NOMO-1 treated with dmso at 0.1 percent for 144 hours (cell line): ENCODE data around the gene KCNK17.

Experiments
- DNase-seq: peaks from one replicate; lab custom pipeline; 2025; ENCODE audit not compliant: unreplicated experiment; lab: John Stamatoyannopoulos, UW

KCNK17 gene

GRCh38 chr6:39302669-39303424 lies 11.4 kb downstream of the KCNK17 start:
- DNase-seq: peak; percentile 69

GRCh38 chr6:39302011-39302410 lies 12.2 kb downstream of the KCNK17 start:
- DNase-seq: no peak

DNA sequence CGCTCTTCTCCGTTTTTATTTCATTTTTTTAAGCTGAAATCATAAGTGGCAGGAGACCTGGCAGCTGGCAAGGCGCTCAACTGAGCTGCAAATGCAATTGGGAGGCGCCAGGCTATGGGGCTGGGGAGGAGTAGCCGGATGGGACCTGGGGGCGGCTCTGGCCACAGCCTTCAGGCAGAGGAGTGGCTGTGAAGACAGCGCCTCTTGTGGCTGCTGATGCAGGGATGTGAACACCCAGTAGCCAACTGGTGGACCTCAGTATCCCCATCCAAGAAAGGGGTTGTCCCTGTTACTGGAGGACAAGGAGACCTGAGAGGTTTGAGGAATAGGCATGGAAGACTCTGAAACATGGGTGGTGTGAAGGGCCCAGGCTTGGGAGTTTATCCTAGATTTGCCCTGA lies 12.6 kb downstream of the KCNK17 start:
- DNase-seq: no peak

GRCh38 chr6:39300739-39301138 lies 13.5 kb downstream of the KCNK17 start:
- DNase-seq: no peak

GRCh38 chr6:39298061-39298460 lies 16.2 kb downstream of the KCNK17 start:
- DNase-seq: no peak

GRCh38 chr6:39296745-39297640 lies 17.2 kb downstream of the KCNK17 start:
- no peak for DNase-seq

- no peak for DNase-seq
Measured at GRCh38 chr6:39295611-39296011, 18.6 kb downstream of the KCNK17 start.

- no peak for DNase-seq
Measured at GRCh38 chr6:39294899-39295298, 19.3 kb downstream of the KCNK17 start.

- no peak for DNase-seq
Measured at GRCh38 chr6:39294133-39294532, 20.1 kb downstream of the KCNK17 start.

- DNase-seq: no peak
Measured at GRCh38 chr6:39292637-39293036, 21.6 kb downstream of the KCNK17 start.

DNA sequence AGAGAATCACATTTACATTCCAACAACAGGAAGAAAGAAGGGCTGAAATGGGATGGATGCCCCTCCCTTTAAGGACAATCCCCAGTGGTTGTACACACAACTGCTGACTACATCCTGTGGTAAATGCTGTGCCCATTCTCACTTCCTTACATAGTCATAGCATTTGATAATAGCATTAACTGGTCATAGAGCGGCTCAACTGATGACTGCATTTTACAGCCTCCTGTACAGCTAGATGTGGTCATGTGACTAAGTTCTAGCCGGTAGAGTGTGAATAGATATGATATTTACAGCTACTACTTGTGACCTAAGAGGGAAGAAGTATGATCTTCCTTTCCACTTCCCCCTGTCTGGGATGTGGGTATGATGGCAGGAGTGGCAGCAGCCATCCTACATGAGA lies 24.7 kb downstream of the KCNK17 start:
- no peak for DNase-seq

GRCh38 chr6:39287601-39288000 lies 26.6 kb downstream of the KCNK17 start:
- DNase-seq: no peak

DNA sequence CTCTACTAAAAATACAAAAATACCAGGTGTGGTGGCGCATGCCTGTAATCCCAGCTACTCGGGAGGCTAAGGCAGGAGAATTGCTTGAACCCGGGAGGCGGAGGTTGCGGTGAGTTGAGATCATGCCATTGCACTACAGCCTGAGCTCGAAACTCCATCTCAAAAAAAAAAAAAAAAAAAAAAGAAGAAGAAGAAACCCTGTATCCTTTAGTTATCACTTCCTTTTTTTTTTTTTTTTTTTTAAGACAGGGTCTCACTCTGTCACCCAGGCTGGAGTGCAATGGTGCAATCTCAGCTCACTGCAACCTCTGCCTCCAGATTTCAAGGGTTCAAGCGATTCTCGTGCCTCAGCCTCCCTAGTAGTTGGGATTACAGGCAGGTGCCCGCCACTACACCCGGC lies 27.6 kb downstream of the KCNK17 start:
- DNase-seq: peak; percentile 37

DNA sequence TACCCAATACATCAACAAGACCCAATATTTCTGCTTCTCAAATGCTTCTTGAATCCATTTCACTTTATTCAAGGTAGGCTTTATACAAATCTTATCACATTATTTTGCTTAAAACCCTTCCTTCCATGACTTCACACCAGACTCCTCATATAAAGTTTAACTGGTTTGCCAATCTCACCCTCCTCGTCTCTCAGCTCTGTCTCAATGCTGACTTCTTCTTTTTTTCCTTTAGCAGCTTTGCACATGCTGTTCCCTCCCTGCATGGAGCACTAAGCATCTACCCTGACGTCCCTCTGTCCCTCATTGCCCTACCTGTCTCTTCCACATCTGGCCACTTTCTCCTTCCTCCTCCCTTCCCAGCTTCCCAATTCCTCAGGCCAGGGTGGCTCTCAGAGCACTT lies 31.4 kb downstream of the KCNK17 start:
- DNase-seq: peak; percentile 39

DNA sequence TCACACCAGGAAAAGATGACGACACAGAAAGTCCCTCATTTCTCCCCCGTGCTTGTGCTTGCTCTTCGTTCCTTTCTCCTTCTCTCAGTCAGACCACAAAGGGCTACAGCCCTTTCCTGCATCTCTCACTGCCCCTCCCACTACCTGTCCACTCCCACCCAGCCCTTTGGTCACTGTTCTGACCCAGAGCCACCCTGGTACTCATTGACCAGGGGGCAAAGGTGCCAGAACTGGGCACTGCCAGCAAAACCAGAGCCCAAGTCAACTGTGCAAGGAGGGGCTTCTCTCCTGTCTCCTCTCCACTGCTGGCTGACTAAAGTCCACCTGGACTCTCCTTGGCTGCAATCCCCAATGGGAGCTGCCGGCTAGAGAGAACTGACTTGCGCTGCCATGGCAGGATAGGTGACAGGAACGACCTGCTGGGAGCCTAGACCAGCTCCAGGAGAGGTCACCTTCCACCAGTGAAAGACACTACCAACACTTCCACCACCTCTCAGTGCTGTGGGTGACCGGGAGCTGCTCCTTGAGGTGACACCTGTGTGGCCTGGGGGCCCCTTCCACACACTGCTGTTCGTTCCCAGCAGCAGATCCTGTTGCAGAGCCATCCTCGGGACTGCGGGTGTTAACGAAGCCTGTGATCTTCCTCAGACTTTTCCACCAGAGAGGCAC lies 32.8 kb downstream of the KCNK17 start:
- DNase-seq: no peak

DNA sequence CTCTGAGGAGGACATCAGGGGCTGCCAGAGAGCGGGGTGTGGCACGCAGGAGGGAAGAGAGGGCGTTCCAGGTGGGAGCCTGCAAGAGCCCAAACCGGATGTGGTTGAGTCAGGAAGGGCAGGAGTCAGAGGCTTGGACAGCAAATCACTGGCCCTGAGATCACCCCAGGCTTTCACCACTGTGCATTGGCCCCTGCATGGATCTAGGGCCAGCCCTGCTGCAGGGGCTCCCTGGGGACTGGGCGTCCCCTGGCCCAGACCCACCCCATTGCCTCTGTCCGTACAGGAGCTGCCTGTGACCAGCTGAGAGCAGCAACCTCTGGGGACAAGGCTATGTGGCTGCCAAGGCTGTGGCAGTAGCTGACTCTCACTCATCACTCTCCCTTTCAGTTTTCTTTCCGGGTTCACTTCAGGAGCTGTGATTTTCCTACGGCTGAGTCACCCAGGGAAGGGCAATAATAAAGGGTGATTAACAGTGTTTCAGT lies 33.9 kb downstream of the KCNK17 start:
- no peak for DNase-seq

DNA sequence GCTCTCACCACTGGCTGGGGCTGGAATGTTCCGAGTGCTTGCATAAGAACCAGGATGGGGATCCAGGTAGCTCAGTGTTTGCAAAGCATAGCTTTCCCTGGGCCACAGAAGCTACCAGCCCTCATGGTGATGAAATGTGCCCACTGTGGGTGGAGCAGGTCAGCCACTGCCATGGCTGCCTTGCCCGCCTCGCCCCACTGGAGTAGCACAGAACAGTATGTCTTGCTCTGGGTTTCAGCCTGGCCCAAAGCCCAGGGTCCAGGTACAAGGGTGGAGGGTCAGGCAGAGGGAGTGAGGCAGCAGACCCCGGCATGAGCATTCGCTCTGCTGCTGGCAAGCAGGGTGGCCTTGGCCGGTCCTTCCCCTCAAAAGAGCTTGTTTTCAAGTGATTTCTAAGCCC lies 34.7 kb downstream of the KCNK17 start:
- no peak for DNase-seq

DNA sequence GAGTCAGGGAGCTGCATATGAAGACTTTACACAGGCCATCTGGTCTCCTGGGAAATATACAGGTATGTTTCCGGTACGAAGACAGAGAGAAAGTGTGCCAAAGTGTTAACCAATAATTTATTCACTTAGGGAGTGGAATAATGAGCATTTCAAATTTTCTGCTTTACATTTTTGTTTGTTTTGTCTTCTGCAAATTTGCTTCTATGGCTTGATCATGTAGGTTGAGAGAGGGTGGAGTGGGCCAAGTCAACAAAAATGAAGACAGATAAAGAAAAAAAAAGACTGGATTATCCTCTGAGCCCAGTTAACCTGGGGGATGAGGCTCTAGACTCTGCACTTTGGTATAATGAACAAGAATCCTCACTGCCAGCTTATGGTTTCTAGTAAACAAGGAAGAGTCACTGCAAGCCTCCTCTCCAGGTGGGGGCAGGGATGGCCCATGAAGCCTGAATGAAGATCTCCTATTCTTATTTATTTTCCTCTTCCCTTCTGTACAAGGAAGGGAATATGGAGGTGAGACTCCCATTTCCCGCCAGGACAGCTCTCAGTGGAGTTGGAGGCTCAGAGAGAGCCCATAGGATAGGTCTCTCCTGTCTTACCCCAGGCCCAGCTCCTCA lies 37.7 kb downstream of the KCNK17 start:
- DNase-seq: no peak

DNA sequence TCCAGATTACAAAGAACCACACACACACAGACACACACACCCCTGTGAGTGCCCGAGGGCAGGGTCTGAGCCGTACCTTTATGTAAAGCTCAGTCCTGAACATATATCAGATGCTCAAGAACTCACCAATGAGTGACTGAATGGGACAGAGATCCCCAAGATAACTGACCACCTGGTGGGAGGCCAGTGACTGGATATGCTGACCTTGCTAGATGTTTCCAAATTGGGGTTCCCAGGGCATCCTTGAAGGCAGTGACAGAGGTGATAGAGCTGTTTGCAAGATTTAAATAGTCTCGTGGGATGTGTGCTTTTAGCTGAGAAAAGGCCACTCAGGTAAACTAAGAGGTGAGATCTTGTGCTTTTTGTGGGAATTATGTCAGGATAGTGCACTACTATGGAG lies 39.3 kb downstream of the KCNK17 start:
- no peak for DNase-seq

DNA sequence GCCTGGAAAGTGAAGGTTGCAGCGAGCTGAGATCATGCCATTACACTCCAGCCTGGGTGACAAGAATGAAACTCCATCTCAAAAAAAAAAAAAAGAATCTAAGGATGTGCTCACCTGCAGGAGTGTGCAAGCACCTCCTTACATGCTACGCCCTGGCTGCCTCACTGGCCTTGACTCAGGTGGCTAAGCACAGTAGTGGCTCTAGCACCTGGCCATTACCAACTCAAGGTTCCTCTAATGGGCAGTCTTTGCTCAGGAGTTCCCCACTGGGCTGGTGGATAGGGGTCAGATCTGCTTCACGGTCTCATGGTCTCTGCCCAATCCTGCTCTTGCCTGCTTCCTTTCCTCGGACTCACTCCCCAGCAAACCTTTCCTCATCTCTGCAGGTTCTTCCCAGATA lies 39.7 kb downstream of the KCNK17 start:
- DNase-seq: no peak

- no peak for DNase-seq
Measured at GRCh38 chr6:39273406-39273821, 40.8 kb downstream of the KCNK17 start.
